Astrocyte (in vitro differentiated cells and primary cell): ENCODE measurements around the gene DYNLT2B. TPM values are rescaled to one million over a fixed set of nuclear protein-coding genes. Genes with fewer than 3 reads are reported as not detected.

ENCODE experiments used
- DNase-seq: peaks from one replicate; pipeline ENCODE4 v3.0.0-alpha.2; 2010; ENCODE audit warnings: low read depth
- FAIRE-seq: peaks from 2 replicates; lab custom pipeline; 2011; peaks lifted over from hg19 to GRCh38; lab: Jason Lieb, UNC
- H2AFZ ChIP-seq: 2 replicates; pipeline ENCODE4 v1.6.0; 2012; ENCODE audit warnings: low read depth, low read length, inconsistent platforms
- H3K27ac ChIP-seq: 2 replicates; pipeline ENCODE4 v1.5.1; 2011; ENCODE audit warnings: low read depth, low read length, inconsistent platforms
- H3K27me3 ChIP-seq: 2 replicates; pipeline ENCODE4 v1.6.0; 2011; ENCODE audit warnings: low read length, inconsistent platforms; ENCODE audit not compliant: insufficient read depth
- H3K36me3 ChIP-seq: 2 replicates; pipeline ENCODE4 v1.5.1; 2011; ENCODE audit warnings: low read length, inconsistent platforms; ENCODE audit not compliant: insufficient read depth
- H3K4me1 ChIP-seq: 2 replicates; pipeline ENCODE4 v1.5.1; 2011; ENCODE audit warnings: low read length, inconsistent platforms; ENCODE audit not compliant: insufficient read depth
- H3K4me2 ChIP-seq: 2 replicates; pipeline ENCODE4 v1.6.0; 2012; ENCODE audit warnings: low read length, inconsistent platforms
- H3K4me3 ChIP-seq: 2 replicates; pipeline ENCODE4 v1.5.1; 2011; ENCODE audit warnings: low read depth, mild to moderate bottlenecking, low read length, inconsistent platforms; ENCODE audit not compliant: insufficient read depth
- H3K79me2 ChIP-seq: 2 replicates; pipeline ENCODE4 v1.6.0; 2012; ENCODE audit warnings: mild to moderate bottlenecking, low read length, inconsistent platforms; ENCODE audit not compliant: insufficient read depth
- H3K9ac ChIP-seq: 2 replicates; pipeline ENCODE4 v1.6.0; 2012; ENCODE audit warnings: mild to moderate bottlenecking, low read length, inconsistent platforms
- H3K9me3 ChIP-seq: 2 replicates; pipeline ENCODE4 v1.5.1; 2012; ENCODE audit warnings: low read depth, mild to moderate bottlenecking, low read length, inconsistent platforms; ENCODE audit not compliant: insufficient read depth
- H4K20me1 ChIP-seq: 2 replicates; pipeline ENCODE4 v1.6.0; 2012; ENCODE audit warnings: low read length, inconsistent platforms; ENCODE audit not compliant: insufficient read depth
- H3K27ac Mint-ChIP-seq: one replicate; pipeline ENCODE4 v1.8.0; 2021; ENCODE audit warnings: mild to moderate bottlenecking, mixed read lengths; ENCODE audit not compliant: unreplicated experiment
- H3K27me3 Mint-ChIP-seq: one replicate; pipeline ENCODE4 v1.8.0; 2021; ENCODE audit warnings: low read depth, mixed read lengths; ENCODE audit not compliant: unreplicated experiment
- H3K36me3 Mint-ChIP-seq: one replicate; pipeline ENCODE4 v1.8.0; 2021; ENCODE audit warnings: low read depth, mixed read lengths; ENCODE audit not compliant: unreplicated experiment
- H3K4me1 Mint-ChIP-seq: one replicate; pipeline ENCODE4 v1.8.0; 2021; ENCODE audit warnings: low read depth, mixed read lengths; ENCODE audit not compliant: unreplicated experiment
- H3K4me3 Mint-ChIP-seq: one replicate; pipeline ENCODE4 v1.8.0; 2021; ENCODE audit warnings: mild to moderate bottlenecking, moderate library complexity, mixed read lengths; ENCODE audit not compliant: unreplicated experiment
- H3K9me3 Mint-ChIP-seq: one replicate; pipeline ENCODE4 v1.8.0; 2021; ENCODE audit warnings: mild to moderate bottlenecking, mixed read lengths; ENCODE audit not compliant: unreplicated experiment
- CTCF ChIP-seq: IDR thresholded peaks from 2 replicates; pipeline ENCODE4 v1.5.1; 2011; ENCODE audit warnings: low read depth, mild to moderate bottlenecking, inconsistent platforms, low read length, moderate library complexity; ENCODE audit not compliant: insufficient read depth
- EZH2 ChIP-seq: IDR thresholded peaks from 2 replicates; pipeline ENCODE4 v1.6.1; 2012; ENCODE audit warnings: mild to moderate bottlenecking, low read length, inconsistent platforms; ENCODE audit not compliant: insufficient read depth
- total RNA-seq: library from RNA; stranded (reverse); gene quantifications from 2 replicates; pipeline ENCODE4 v1.2.1, GENCODE V29; 2021

DYNLT2B gene
- total RNA-seq, 1 donor from 2014 or later, result 10.9 TPM

GRCh38 chr3:196357905-196358304, 39.9 kb upstream of the DYNLT2B start:
- Histone ChIP-seq H3K27me3 (no peaks in the 10 kb centered on the region), H4K20me1 (peaks cover 14% of the 10 kb centered on the region), H3K27ac (no peak overlapping the region), H3K4me1 (no peaks in the 10 kb centered on the region), H3K79me2 (no peaks in the 10 kb centered on the region), H3K9me3 (no peaks in the 10 kb centered on the region), H3K4me2 (no peak overlapping the region), H2AFZ (no peak overlapping the region), H3K36me3 (peaks cover 46% of the 10 kb centered on the region), H3K4me3 (no peak overlapping the region), H3K9ac (no peak overlapping the region)
- Mint-ChIP-seq H3K4me3 (no peak overlapping the region), H3K36me3 (peaks cover 30% of the 10 kb centered on the region), H3K27ac (no peak overlapping the region), H3K27me3 (no peaks in the 10 kb centered on the region), H3K4me1 (no peaks in the 10 kb centered on the region), H3K9me3 (no peaks in the 10 kb centered on the region)
- DNase-seq (no peak), FAIRE-seq (no peak)
- TF ChIP-seq EZH2 (no peak), CTCF (no peak)

- H3K36me3 Mint-ChIP-seq, result peaks cover 30% of the 10 kb centered on the region
- Histone ChIP-seq H3K27me3 (no peaks in the 10 kb centered on the region), H2AFZ (no peak overlapping the region), H3K36me3 (peaks cover 40% of the 10 kb centered on the region), H3K9ac (no peak overlapping the region), H3K9me3 (no peaks in the 10 kb centered on the region), H3K4me3 (no peak overlapping the region), H3K4me2 (no peak overlapping the region), H3K27ac (no peak overlapping the region), H3K4me1 (no peaks in the 10 kb centered on the region), H4K20me1 (peaks cover 14% of the 10 kb centered on the region), H3K79me2 (no peaks in the 10 kb centered on the region)
- TF ChIP-seq CTCF (no peak), EZH2 (no peak)
- DNase-seq (no peak), FAIRE-seq (no peak)
- H3K27ac Mint-ChIP-seq, result no peak overlapping the region
- H3K9me3 Mint-ChIP-seq, result no peaks in the 10 kb centered on the region
- H3K4me1 Mint-ChIP-seq, result no peaks in the 10 kb centered on the region
- H3K4me3 Mint-ChIP-seq, result no peak overlapping the region
- no peaks in the 10 kb centered on the region for H3K27me3 Mint-ChIP-seq
Observed at GRCh38 chr3:196356556-196356955, 38.5 kb upstream of the DYNLT2B start.

GRCh38 chr3:196355668-196356067, 37.6 kb upstream of the DYNLT2B start:
- Histone ChIP-seq H3K4me2 (no peak overlapping the region), H3K9ac (no peak overlapping the region), H3K27me3 (no peaks in the 10 kb centered on the region), H3K4me1 (no peaks in the 10 kb centered on the region), H3K36me3 (peaks cover 37% of the 10 kb centered on the region), H3K4me3 (no peak overlapping the region), H3K79me2 (no peaks in the 10 kb centered on the region), H3K27ac (no peak overlapping the region), H2AFZ (no peak overlapping the region), H4K20me1 (peaks cover 14% of the 10 kb centered on the region), H3K9me3 (no peaks in the 10 kb centered on the region)
- FAIRE-seq, result no peak
- H3K9me3 Mint-ChIP-seq, result no peaks in the 10 kb centered on the region
- no peak overlapping the region for H3K27ac Mint-ChIP-seq
- H3K27me3 Mint-ChIP-seq, result no peaks in the 10 kb centered on the region
- H3K36me3 Mint-ChIP-seq, result peaks cover 26% of the 10 kb centered on the region
- DNase-seq, result no peak
- H3K4me3 Mint-ChIP-seq, result no peak overlapping the region
- H3K4me1 Mint-ChIP-seq, result no peaks in the 10 kb centered on the region
- no peak for TF ChIP-seq CTCF
- no peak for TF ChIP-seq EZH2
